GM15510 (cell line): ENCODE measurements around the gene USP16.

Experiments used
- POLR2A ChIP-seq: IDR thresholded peaks from 3 replicates; pipeline ENCODE4 v1.6.1; 2011; ENCODE audit warnings: borderline replicate concordance; ENCODE audit not compliant: insufficient read length; ENCODE audit errors: extremely low read depth

USP16 gene

DNA sequence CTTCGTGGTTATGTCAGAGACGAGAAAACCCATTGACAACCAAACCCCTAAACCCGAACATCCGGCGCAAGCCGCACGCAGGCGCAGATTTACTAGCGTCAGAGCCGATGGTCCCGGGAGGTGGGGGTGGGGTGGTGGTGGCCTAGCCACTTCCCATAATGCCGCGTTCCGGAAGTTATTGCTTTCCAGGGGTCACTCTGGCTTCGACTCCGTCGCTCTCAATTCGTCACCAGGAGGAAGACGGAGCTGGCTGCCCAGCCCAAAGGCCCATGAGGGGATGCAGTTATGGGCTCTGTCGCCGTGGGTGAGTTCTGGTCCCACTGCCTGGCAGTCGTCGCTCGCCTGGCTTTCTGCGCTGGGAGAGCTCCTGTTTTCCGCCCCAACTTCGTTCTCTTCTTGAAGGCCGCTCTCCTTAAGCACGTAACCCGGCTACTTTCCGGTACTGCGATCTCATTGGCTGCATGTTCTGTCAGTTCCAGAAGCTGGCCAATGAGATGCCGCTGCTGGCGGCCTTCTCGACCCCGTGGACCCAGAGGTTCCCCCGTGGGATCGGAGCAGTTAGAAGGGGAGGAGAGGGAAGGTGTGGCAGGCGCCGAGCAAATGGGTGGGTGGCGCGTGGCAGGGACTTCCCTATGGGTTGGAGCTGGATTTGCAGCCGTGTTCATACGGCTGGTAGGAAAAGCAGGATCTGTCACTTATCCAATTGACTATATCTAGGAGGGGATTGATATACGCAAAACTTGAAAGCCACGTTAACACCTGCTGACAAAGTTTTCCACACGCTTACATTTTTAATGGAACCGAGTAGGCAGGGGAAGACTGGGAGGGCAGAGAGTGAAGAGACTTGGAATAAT lies at the start of gene USP16:
Gene USP16, plus strand, starts transcription at position 195 of the 854 bp plus-strand sequence. CDS start 3,246 bp downstream, outside the sequence.
- TF ChIP-seq POLR2A: peak; percentile 84

DNA sequence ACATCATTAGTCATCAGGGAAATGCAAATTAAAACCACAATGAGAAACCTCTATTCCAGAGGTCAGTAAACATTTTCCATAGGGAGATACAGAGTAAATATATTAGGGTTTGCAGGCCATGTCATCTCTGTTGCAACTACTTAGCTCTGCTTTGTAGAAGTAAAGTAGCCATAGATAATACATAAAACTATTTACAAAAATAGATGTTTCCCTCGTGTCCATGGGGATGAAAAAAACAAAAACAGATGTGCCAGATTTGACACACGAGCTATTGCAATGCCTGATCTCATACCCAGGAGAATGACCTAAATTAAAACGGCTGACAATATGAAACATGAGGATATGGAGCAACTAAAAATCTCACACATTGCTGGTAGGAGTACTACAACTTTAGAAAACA lies 49.1 kb upstream of the USP16 start:
- TF ChIP-seq POLR2A: no peak

DNA sequence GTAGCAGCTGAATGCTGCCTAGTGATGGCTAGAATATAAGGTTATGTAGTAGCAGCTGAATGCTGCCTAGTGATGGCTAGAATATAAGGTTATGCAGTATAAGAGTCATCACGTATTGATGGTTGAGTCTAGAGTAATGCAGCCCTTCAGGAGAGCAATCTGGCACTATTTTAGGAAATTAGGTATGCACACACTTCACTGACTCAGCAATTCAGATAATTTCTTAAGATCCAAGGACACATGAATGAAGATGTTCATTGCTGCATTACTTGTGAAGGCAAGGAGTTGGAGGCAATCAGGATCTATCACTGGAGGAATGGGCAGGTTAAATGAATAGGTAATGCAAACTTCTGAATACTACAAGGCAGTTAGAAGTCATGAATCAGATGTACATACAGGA lies 45.4 kb upstream of the USP16 start:
- no peak for TF ChIP-seq POLR2A

DNA sequence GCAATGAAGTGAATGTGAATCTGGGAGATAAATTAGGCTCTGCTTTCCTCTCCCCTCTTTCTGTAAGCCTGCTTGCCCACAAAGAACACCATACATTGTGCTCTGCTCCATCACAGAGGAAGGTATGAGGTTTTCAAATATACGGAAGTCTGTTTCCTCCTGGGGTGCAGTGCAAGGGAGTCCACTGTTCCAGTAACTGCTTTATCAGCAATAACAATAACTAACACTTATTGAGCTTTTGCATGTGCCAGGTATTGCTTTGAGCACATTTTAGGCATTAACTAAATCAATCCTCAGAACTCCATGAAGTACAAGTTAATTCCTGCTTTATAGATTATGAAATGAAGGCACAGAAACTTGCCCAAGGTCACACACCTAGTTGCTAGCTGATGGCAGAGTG lies 41.8 kb upstream of the USP16 start:
- no peak for TF ChIP-seq POLR2A

DNA sequence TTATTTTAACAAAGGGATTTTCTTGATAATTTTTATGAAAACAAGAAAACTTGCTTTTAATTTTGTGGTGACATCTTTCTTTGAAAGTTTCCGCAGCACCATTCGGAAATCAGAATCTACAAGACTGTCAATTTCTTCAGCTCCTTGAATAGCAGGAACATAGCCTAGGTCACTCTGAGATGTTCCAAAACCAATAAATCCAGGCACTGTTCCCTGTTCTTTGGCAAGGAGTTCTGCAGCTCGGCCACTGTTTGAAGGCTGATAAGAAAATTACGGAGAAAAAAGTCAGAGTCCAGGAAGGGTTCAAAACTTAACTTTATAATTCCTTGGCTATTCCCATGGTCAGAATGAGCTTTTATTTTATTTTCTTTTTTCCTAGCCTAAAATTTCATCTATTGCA lies 37.8 kb upstream of the USP16 start:
- no peak for TF ChIP-seq POLR2A

DNA sequence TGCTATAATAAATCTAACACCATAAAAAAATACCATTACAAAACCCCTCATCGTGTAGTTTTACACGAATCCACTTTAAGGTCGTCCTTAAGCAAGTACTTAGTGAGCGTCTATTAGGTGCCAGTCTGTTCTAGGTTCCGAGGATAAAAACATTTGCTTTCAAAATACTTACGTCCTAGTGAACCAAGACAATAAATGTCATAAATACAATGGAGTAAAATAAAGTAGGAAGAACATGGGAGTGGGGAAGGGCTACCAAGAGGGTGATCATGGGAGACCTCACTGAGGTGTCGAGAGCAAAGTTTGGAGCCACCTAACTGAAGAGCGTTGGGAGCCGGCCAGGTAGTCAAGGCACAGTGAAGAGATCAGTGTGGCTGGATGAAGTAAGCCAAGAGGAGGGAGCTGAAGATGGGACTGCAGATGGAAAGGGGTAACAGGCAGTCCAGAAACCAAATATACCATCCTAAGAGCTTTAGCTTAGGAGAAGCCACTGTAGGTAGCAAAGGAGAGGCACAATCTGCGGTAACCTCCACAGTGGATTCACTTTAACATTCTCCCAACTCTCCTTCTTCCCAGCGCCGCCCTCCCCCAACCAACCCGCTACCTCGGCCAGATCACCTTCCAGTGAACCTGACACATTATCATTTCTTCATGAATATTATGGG lies 32.5 kb upstream of the USP16 start:
- TF ChIP-seq POLR2A: no peak

DNA sequence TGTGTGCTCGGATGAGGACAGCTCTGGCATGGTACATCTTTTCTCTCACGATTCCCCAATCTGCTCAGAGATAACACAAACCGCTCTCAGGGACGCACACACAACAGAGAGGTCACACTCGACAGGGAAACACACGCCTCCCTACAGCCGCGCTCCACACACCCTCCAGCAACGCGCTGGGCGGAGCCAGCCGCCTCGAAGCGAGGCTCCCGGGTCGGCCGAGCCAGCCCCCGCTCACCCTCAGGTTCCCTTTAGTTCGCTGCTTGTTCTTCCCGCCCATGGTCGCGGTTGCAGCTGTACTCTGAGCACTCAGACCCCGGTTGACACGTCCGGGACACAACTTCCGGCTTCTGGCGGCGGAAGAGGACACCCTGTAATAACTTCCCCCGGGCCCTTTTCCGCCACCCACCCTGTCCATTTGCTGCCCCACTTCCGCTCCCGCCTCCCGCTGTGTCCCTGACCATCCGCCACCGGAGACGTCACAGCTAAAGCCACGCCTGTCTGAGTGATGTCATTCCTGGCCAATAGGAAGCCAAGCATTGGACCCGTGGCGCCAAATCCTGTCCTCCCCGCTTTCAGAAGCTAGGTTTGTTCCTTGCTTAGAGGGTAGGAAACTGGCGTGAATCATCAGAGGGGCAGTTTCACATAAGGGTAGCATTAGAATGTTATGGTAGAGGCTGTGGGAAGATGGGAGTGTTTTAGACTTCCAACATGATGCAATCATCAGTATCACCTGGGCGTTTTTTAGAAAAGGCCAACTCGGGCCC lies 31.8 kb upstream of the USP16 start, which contains the start of gene LTN1:
Gene LTN1, minus strand, starts transcription at position 352 of the 767 bp plus-strand sequence. Its CDS starts 72 bp downstream, at position 280.
- TF ChIP-seq POLR2A: peak; percentile 77

DNA sequence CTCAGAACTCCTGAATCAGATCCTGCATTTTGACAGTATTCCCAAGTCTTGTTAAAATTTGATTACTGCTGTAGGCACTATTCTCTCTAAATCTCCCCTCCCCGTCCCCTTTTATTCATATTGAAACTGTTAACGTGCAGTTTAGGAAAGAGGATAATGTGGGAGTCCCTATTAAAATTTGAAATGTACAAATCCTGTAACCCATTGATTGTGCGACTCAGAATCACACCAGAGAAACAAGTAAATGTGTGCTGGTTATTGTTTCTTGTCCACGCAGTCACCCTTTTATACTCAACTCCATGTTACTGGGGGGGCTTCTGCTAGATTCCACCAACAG lies 31.2 kb upstream of the USP16 start:
- no peak for TF ChIP-seq POLR2A

DNA sequence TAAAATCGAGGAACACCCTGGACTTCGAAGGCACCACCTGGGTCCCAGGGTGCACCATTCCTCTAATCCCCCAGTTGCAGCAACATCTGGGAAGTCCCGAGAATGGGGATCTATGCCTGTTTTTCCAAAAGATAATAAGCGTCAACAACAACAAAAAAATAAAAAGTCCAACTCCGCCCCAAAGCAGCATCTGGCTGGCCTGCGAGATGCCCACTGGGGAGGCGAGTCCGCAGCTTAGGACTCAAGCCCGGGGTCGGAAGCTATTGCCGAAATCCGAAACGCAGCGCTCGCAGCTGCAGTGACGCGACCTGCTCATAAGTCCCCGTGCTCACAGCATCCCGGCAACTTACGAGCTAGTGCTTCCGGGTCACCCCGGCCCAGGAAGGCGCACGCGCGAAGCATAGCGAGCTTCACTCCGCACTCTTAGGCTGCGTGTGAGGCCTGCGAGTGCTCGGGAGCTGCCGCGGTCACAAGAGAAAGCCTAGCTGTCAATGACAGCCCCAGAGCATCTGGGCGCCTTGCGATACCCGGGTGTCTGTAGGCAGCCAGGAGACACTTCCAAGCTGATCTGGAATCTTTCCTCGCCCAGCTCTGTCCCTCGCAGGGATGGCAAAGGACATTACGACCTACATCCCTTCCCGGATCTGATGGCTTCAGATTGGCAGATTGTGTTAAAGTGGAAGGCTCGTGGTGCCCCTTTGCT lies 21.9 kb upstream of the USP16 start:
- TF ChIP-seq POLR2A: peak; percentile 99

DNA sequence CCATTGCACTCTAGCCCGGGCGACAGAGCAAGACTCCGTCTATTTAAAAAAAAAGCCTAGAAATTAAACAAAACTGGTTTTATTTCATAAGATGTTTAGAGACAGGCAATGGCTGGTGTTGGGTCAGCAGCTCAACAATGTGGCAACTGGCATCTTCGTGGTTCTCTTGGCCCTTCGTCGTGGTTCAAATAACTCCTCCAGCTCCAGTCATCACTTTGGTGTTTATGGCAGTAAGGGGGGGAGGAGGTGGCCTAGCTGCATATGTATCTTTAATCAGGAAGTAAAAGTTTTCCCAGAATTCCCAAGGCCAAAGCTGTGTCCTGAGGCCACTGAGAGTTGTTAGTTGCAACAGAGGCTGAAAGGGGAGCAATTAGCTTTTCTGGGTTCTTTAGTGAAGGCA lies 18.8 kb upstream of the USP16 start:
- no peak for TF ChIP-seq POLR2A

DNA sequence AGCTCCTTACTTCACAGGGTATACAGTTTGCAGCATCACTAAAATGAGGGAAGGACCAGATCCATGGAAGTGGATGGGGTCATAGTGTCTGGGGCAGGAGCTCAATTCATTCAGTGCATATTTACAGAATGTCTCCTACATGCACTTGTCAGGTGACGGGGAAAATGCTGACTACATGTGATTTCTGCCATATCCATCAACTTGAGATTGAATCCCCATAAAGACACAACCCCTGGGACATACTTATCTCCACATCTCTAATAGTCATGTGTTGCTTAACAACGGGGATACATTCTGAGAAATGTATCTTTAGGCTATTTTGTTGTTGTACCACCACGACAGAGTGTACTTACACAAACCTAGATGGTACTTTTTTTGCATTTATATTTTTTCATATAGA lies 17.3 kb upstream of the USP16 start:
- no peak for TF ChIP-seq POLR2A

DNA sequence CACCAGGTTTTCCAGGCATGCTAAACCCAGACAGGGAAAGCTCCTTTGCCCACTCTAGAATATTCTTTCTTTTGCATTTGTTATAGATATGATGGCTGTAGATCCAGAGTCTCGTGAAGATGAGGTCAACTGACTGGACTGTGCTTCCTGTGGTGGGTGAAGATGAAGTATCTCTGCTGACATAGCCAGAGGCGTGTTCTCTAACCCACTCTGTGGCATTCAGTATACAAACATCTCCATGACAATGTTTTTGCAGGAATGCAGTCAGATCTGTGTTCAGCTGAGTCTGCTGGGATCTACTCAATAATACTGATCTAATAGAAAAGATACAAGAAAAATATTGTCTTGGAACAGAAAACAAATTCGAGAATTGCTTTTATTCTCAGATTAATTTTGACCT lies 16.7 kb upstream of the USP16 start:
- TF ChIP-seq POLR2A: no peak

DNA sequence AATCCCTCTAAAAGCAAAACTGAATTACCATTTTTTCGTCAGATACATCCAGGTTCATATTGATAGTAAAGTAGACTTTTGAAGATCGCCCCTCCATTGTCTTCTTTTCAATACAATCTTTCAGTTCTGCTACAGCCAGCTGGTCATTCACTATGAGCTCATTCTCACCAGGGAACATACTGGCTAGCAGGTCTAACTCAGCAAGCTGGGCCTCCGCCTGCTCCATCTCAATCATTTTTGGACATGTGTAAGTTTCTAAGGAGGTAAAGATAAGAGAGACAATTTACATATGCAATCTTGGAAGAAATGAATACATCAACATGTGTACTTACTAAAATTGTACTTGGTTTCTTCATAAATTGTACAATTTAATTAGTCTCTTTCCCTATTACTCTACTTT lies 16.1 kb upstream of the USP16 start:
- no peak for TF ChIP-seq POLR2A

DNA sequence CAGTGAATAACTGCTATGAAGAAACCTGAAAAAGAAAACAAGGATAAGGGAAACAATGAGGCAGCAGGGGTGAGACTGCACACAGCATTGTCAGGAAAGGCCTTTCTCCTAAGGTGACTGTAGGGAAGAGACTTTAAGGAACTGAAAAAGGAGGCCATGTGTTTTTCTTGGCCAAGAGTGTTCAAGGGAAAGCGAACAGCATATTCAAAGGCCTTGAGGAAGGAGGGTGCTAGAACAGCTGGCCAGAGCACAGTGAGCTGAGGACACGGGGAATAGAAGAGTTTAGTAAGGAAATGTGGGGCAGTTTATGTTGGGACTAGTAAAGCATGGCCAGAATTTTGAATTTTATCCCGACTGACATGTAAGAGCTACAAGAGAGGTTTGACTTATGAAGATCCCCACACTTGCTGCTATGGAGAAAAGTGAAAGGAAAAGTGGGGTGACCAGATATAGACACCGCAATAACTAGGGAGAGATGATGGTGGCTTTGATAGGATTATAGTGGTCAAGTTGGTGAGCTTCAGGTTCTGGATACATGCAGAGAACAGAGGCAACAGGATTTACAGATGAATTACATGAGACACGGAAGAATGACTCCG lies 6.7 kb upstream of the USP16 start:
- TF ChIP-seq POLR2A: no peak
